ENCODE results near the gene OGFRL1. TPM values are rescaled to one million over a fixed set of nuclear protein-coding genes. Genes with fewer than 3 reads are reported as not detected.

Gene OGFRL1
- total RNA-seq, 1 experiment from 2014 or later: 6.9 TPM

GRCh38 chr6:71333697-71334096 is 45.1 kb downstream of the OGFRL1 start:
- POLR2A ChIA-PET: interaction anchor here (0.6 kb wide), 1 partner anchor 8 kb away, joined by 3 read pairs; no protein-coding TSS in a partner anchor

GRCh38 chr6:71334768-71335167 is 46.2 kb downstream of the OGFRL1 start:
- BruUV-seq (replicated peaks): no TSS peak
- no peak overlapping the region for H3K27ac Mint-ChIP-seq (ENCODE audit: unreplicated experiment)
- intact Hi-C loops (cut with micrococcal nuclease; ENCODE audit: unreplicated experiment): no loop called here
- TF ChIP-seq CTCF (IDR thresholded peaks at IDR 0.05; ENCODE audit: insufficient read depth in 1 of 2, low read depth in 1 of 2, low read length in 1 of 2, severe bottlenecking in 1 of 2, unreplicated experiment in 1 of 2): no peak
- ChIA-PET CTCF (no interaction called here), POLR2A (no interaction called here)
- DNase-seq: no peak
- H3K4me1 Mint-ChIP-seq (ENCODE audit: low read depth, unreplicated experiment): no peaks in the 10 kb centered on the region
- H3K4me3 ChIP-seq (ENCODE audit: low read depth, low read length): no peak overlapping the region
- H3K4me3 Mint-ChIP-seq (ENCODE audit: unreplicated experiment): no peak overlapping the region
- no peaks in the 10 kb centered on the region for H3K36me3 ChIP-seq (ENCODE audit: control insufficient read depth, insufficient read depth, low read length)
- H3K27me3 ChIP-seq (replicated peaks; ENCODE audit: control insufficient read depth, insufficient read depth, low read length): no peaks in the 10 kb centered on the region
- H3K36me3 Mint-ChIP-seq (ENCODE audit: insufficient read depth, unreplicated experiment): no peaks in the 10 kb centered on the region
- no peaks in the 10 kb centered on the region for H3K4me1 ChIP-seq
- no peaks in the 10 kb centered on the region for H3K9me3 Mint-ChIP-seq (ENCODE audit: unreplicated experiment)
- H3K9me3 ChIP-seq: no peaks in the 10 kb centered on the region
- no peaks in the 10 kb centered on the region for H3K27me3 Mint-ChIP-seq (ENCODE audit: insufficient read depth, unreplicated experiment)

More at GRCh38 chr6:71333697-71334096, 45.1 kb downstream of the OGFRL1 start:
- Histone ChIP-seq H3K9me3 (no peaks in the 10 kb centered on the region), H3K36me3 (ENCODE audit: control insufficient read depth, insufficient read depth, low read length) (no peaks in the 10 kb centered on the region), H3K27me3 (replicated peaks; ENCODE audit: control insufficient read depth, insufficient read depth, low read length) (no peaks in the 10 kb centered on the region), H3K4me3 (ENCODE audit: low read depth, low read length) (no peak overlapping the region), H3K4me1 (no peaks in the 10 kb centered on the region)
- no peak for TF ChIP-seq CTCF (IDR thresholded peaks at IDR 0.05; ENCODE audit: insufficient read depth in 1 of 2, low read depth in 1 of 2, low read length in 1 of 2, severe bottlenecking in 1 of 2, unreplicated experiment in 1 of 2)
- H3K4me3 Mint-ChIP-seq (ENCODE audit: unreplicated experiment): no peak overlapping the region
- peaks cover 4% of the 10 kb centered on the region for H3K27me3 Mint-ChIP-seq (ENCODE audit: insufficient read depth, unreplicated experiment)
- no TSS peak for BruUV-seq (replicated peaks)
- no peaks in the 10 kb centered on the region for H3K9me3 Mint-ChIP-seq (ENCODE audit: unreplicated experiment)
- no peaks in the 10 kb centered on the region for H3K36me3 Mint-ChIP-seq (ENCODE audit: insufficient read depth, unreplicated experiment)
- no peak for DNase-seq
- no peak overlapping the region for H3K27ac Mint-ChIP-seq (ENCODE audit: unreplicated experiment)
- CTCF ChIA-PET: no interaction called here
- no peaks in the 10 kb centered on the region for H3K4me1 Mint-ChIP-seq (ENCODE audit: low read depth, unreplicated experiment)
- intact Hi-C loops (cut with micrococcal nuclease; ENCODE audit: unreplicated experiment): no loop called here

DNA sequence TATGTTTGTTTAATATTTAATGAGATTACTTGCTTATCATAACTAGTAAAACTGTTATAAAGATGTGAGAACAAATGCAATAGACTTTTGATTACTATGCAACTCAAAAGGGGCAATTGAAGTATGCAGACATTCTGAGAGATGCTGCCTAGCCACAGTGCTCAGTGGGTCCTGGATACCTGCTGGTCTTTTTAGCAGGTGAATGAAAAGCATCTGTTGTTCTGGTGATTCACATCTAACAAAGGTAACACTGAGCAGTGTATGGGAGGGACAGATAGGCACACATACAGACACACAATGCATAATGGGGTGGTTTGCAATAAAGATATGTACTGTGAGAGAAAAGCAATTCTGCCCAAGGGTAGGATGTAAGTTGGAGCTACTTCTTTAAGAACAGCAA is 46.9 kb downstream of the OGFRL1 start:
- POLR2A ChIA-PET: no interaction called here
- intact Hi-C loops (cut with micrococcal nuclease; ENCODE audit: unreplicated experiment): no loop called here
- no peak overlapping the region for H3K4me3 Mint-ChIP-seq (ENCODE audit: unreplicated experiment)
- no peaks in the 10 kb centered on the region for H3K27me3 ChIP-seq (replicated peaks; ENCODE audit: control insufficient read depth, insufficient read depth, low read length)
- CTCF ChIA-PET: no interaction called here
- no peaks in the 10 kb centered on the region for H3K36me3 Mint-ChIP-seq (ENCODE audit: insufficient read depth, unreplicated experiment)
- H3K36me3 ChIP-seq (ENCODE audit: control insufficient read depth, insufficient read depth, low read length): no peaks in the 10 kb centered on the region
- no peaks in the 10 kb centered on the region for H3K9me3 ChIP-seq
- no TSS peak for BruUV-seq (replicated peaks)
- no peaks in the 10 kb centered on the region for H3K4me1 Mint-ChIP-seq (ENCODE audit: low read depth, unreplicated experiment)
- H3K27ac Mint-ChIP-seq (ENCODE audit: unreplicated experiment): no peak overlapping the region
- no peak for DNase-seq
- no peaks in the 10 kb centered on the region for H3K9me3 Mint-ChIP-seq (ENCODE audit: unreplicated experiment)
- H3K27me3 Mint-ChIP-seq (ENCODE audit: insufficient read depth, unreplicated experiment): no peaks in the 10 kb centered on the region
- no peak overlapping the region for H3K4me3 ChIP-seq (ENCODE audit: low read depth, low read length)
- TF ChIP-seq CTCF (IDR thresholded peaks at IDR 0.05; ENCODE audit: insufficient read depth in 1 of 2, low read depth in 1 of 2, low read length in 1 of 2, severe bottlenecking in 1 of 2, unreplicated experiment in 1 of 2): no peak
- no peaks in the 10 kb centered on the region for H3K4me1 ChIP-seq

Measured in Caco-2 (cell line).